Subcutaneous abdominal adipose tissue (tissue), 5 donors: Measurements from ENCODE around the gene MRPL1.
"Not testable (repeated sequence)": the region's sequence is repeated elsewhere in the genome, so short reads cannot be mapped to it uniquely, and the experiment has no call there.

Experiments used
- H3K27ac ChIP-seq: one replicate; pipeline ENCODE4 v1.7.0; 2013; ENCODE audit warnings: low read depth, mild to moderate bottlenecking, inconsistent platforms, low read length, moderate library complexity
- H3K27me3 ChIP-seq, 5 donors: one replicate each; pipeline ENCODE4 v1.7.0; 2013; ENCODE audit warnings: low read length in 5 of 5, inconsistent platforms in 1 of 5; ENCODE audit not compliant: control insufficient read depth in 5 of 5, insufficient read depth in 4 of 5
- H3K36me3 ChIP-seq, 5 donors: one replicate each; pipeline ENCODE4 v1.7.0; 2013; ENCODE audit warnings: low read length in 5 of 5; ENCODE audit not compliant: control insufficient read depth in 5 of 5, insufficient read depth in 5 of 5
- H3K4me1 ChIP-seq, 5 donors: one replicate each; pipeline ENCODE4 v1.7.0; 2013; ENCODE audit warnings: low read length in 5 of 5, mild to moderate bottlenecking in 3 of 5, moderate library complexity in 1 of 5; ENCODE audit not compliant: control insufficient read depth in 5 of 5, insufficient read depth in 5 of 5
- H3K4me3 ChIP-seq, 5 donors: one replicate each; pipeline ENCODE4 v1.7.0; 2013; ENCODE audit warnings: low read length in 5 of 5, low read depth in 1 of 5
- H3K9ac ChIP-seq, 5 donors: one replicate each; pipeline ENCODE4 v1.7.0; 2013; ENCODE audit warnings: low read length in 5 of 5, mild to moderate bottlenecking in 4 of 5, moderate library complexity in 3 of 5
- H3K9me3 ChIP-seq, 5 donors: one replicate each; pipeline ENCODE4 v1.7.0; 2013; ENCODE audit warnings: low read length in 5 of 5; ENCODE audit not compliant: control insufficient read depth in 5 of 5
- donor health status: healthy.
- donor health status: healthy.
- donor health status: healthy.
- donor health status: healthy.
- donor health status: healthy.

The MRPL1 gene

DNA sequence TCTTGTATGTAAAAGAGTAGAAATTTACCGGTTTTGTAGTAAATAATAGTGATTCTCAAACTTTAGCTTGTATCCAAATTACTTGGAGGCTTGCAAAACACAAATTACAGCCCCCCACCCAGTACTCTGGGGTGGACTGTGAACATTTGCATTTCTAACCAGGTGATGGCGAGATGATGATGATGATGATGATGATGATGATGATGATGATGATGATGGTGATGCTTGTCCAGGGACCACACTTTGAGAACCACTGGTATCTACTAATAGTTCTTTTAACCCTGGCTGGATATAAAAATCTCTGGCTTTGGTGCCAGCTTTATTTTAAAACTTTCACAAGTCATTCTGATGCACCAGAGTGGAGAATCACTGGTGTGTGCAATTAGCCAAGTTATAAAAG is 96.3 kb downstream of the MRPL1 start:
- H3K27ac ChIP-seq = no peak overlapping the region
- no peaks in the 10 kb centered on the region for H3K27me3 ChIP-seq
- no peaks in the 10 kb centered on the region for H3K9me3 ChIP-seq
- no peak overlapping the region for H3K4me3 ChIP-seq
- H3K4me1 ChIP-seq = no peaks in the 10 kb centered on the region
- no peak overlapping the region for H3K9ac ChIP-seq
- H3K36me3 ChIP-seq = peaks cover 4 to 14% (median 7%) of the 10 kb centered on the region in 5 donors

DNA sequence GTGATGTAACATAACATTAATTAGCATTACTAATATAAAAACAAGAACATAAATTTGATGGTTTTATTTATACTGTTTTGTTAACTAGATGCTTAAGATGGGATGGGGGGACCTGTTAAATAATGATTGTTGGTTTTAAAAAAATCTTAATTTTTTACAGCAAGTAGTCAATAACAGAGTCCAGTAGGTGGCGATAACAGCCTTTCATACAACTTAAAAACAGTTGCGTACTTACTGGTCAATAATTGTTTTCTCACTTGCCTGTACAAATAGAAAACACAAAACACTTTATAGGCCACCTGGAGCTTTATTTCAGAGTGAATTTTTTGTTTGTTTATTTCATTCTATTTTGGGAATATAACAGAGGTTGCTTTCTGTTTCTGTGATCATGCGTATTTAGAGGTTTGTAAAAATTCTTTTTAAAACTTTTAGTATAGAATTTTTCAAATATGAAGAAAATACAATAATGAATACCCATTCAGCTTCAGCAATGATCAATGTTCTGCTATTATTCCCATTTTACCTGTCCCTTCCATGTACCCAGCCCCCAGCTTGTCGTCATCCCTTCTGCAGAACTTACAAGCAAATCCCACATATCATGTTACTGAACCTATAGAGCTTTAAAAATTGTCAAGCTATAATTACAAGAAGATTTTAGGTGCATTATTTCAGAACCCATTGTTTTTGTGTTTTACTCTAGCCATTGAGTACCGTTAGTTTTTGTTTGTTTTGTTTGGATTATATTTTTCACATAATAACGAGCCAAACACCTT is 97.1 kb downstream of the MRPL1 start:
- Histone ChIP-seq H3K4me1 (no peaks in the 10 kb centered on the region), H3K9me3 (no peaks in the 10 kb centered on the region), H3K27me3 (no peaks in the 10 kb centered on the region), H3K9ac (no peak overlapping the region), H3K36me3 (peaks cover 0 to 7% (median 3%) of the 10 kb centered on the region in 5 donors), H3K27ac (no peak overlapping the region), H3K4me3 (no peak overlapping the region)

DNA sequence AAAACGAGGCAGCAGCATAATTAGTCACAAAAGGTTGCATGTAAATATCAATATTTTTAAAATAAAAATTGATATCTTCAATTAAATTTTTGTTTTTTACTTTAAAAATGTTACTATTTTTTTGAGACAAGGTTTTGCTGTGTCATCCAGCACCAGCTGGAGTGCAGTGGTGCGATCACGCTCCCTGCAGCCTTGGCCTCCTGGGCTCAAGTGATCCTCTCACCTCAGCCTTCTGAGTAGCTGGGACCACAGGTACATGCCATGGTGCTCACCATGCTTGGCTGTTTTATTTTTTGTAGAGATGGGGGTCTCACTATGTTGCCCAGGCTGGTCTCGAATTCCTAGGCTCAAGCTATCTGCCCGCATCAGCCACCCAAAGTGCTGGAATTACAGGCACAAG is 97.7 kb downstream of the MRPL1 start:
- Histone ChIP-seq H3K4me3 (no peak overlapping the region), H3K4me1 (no peaks in the 10 kb centered on the region), H3K36me3 (peaks cover 0 to 3% (median 0%) of the 10 kb centered on the region in 5 donors), H3K9ac (no peak overlapping the region), H3K27ac (no peak overlapping the region), H3K9me3 (no peaks in the 10 kb centered on the region), H3K27me3 (no peaks in the 10 kb centered on the region)

DNA sequence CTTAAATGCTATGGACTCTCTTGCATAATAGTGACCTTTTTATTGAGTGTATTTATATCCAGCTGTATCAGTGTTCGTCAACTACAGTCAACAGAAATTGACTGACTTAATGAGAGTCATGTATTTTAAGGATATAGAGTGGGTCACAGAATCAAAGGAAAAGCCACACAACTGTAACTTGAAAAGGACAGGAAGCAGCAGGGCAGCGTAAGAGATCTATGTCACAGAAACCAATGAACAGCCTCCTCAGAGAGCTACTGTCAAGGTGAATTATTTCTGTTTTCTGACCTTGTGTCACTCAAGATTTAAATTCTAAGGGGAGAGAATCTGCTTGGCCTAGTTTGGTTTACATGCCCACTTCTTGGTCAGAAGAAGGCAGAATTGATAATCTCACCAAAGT is 100.4 kb downstream of the MRPL1 start:
- H3K4me1 ChIP-seq = no peaks in the 10 kb centered on the region
- no peaks in the 10 kb centered on the region for H3K27me3 ChIP-seq
- H3K9me3 ChIP-seq = peaks cover 0 to 4% (median 2%) of the 10 kb centered on the region in 5 donors
- H3K36me3 ChIP-seq = no peaks in the 10 kb centered on the region
- no peak overlapping the region for H3K9ac ChIP-seq
- H3K4me3 ChIP-seq = no peak overlapping the region
- no peak overlapping the region for H3K27ac ChIP-seq

DNA sequence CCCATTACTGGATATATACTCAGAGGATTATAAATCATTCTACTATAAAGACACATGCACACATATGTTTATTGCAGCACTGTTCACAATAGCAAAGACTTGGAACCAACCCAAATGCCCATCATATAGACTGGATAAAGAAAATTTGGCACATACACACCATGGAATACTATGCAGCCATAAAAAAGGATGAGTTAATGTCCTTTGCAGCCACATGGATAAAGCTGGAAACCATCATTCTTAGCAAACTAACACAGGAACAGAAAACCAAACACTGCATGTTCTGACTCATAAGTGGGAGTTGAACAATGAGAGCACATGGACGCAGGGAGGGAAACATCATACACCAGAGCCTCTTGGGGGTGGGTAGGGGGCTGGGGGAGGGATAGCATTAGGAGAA is 111.0 kb downstream of the MRPL1 start:
- not testable (repeated sequence) for H3K4me1 ChIP-seq, H3K36me3 ChIP-seq, H3K9me3 ChIP-seq, H3K27ac ChIP-seq, H3K4me3 ChIP-seq, H3K27me3 ChIP-seq, H3K9ac ChIP-seq

DNA sequence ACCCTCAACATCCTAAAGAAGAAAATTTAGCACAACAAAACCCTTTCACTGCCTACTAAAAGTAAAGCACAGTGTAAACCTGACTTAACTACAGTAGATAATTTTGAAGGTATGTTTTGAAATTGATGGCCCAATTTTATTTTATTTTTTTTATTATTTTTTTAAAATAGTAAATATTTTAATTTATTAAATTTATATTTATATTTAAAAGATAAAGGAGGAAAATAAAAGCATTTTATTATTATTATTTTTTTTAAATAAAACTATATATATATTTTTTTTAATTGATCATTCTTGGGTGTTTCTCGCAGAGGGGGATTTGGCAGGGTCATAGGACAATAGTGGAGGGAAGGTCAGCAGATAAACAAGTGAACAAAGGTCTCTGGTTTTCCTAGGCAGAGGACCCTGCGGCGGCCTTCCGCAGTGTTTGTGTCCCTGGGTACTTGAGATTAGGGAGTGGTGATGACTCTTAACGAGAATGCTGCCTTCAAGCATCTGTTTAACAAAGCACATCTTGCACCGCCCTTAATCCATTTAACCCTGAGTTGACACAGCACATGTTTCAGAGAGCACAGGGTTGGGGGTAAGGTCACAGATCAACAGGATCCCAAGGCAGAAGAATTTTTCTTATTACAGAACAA is 120.4 kb downstream of the MRPL1 start:
- not testable (repeated sequence) for H3K9me3 ChIP-seq, H3K4me3 ChIP-seq, H3K36me3 ChIP-seq, H3K4me1 ChIP-seq, H3K9ac ChIP-seq, H3K27me3 ChIP-seq, H3K27ac ChIP-seq

DNA sequence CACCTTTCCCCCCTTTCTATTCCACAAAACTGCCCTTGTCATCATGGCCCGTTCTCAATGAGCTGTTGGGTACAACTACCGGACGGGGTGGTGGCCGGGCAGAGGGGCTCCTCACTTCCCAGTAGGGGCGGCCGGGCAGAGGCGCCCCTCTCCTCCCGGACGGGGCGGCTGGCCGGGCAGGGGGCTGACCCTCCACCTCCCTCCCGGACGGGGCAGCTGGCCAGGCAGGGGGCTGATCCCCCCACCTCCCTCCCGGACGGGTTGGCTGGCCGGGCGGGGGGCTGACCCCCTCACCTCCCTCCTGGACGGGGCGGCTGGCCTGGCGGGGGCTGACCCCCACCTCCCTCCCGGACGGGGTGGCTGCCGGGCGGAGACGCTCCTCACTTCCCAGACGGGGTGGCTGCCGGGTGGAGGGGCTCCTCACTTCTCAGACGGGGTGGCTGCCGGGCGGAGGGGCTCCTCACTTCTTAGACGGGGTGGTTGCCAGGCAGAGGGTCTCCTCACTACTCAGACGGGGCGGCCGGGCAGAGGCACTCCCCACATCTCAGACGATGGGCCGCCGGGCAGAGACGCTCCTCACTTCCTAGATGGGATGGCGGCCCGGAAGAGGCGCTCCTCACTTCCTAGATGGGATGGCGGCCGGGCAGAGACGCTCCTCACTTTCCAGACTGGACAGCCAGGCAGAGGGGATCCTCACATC is 121.1 kb downstream of the MRPL1 start:
- H3K27me3 ChIP-seq, H3K9me3 ChIP-seq, H3K36me3 ChIP-seq, H3K4me1 ChIP-seq, H3K4me3 ChIP-seq, H3K27ac ChIP-seq, H3K9ac ChIP-seq: not testable (repeated sequence)

DNA sequence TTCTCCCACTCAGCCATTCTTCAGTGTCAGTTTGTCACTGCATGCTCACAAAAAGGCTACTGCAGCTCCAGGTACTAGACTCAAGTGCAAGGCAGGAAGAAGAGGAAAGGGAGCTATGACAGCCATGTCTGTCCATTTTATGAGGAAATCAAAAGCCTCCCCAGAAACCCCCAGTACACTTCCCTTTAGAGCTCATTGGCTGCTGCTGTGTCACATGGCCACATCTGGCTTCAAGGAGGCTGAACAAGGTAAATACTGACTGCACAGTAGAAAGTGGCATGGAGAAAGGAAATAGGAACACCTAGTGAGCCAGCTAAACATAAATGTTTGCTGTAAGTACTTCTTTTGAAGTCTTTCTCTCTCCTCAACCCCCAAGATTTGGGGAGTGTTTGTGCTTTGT is 127.3 kb downstream of the MRPL1 start:
- no peaks in the 10 kb centered on the region for H3K27me3 ChIP-seq
- no peaks in the 10 kb centered on the region for H3K4me1 ChIP-seq
- no peak overlapping the region for H3K27ac ChIP-seq
- H3K36me3 ChIP-seq = no peaks in the 10 kb centered on the region
- no peak overlapping the region for H3K9ac ChIP-seq
- no peaks in the 10 kb centered on the region for H3K9me3 ChIP-seq
- no peak overlapping the region for H3K4me3 ChIP-seq

DNA sequence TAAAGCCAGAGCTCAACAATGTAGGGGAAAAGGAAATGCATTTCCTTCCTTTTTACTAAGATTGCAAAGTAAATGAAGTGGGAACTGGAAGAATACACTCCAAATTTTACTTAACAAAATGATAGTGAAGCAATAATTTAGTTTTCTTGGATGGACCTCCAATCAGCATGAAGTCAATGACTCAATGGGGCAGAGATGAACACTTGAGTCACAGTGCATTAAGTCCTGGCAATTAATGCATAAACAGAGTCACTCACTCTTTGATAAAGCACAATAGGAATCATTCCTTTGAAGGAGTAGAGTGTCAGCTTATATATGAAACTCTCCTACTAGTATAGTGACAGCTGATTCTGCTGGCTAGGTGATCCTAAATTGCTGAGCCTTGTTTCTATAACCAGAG is 127.8 kb downstream of the MRPL1 start:
- no peak overlapping the region for H3K27ac ChIP-seq
- no peaks in the 10 kb centered on the region for H3K36me3 ChIP-seq
- H3K4me1 ChIP-seq = no peaks in the 10 kb centered on the region
- no peak overlapping the region for H3K9ac ChIP-seq
- no peak overlapping the region for H3K4me3 ChIP-seq
- H3K27me3 ChIP-seq = no peaks in the 10 kb centered on the region
- H3K9me3 ChIP-seq = no peaks in the 10 kb centered on the region

DNA sequence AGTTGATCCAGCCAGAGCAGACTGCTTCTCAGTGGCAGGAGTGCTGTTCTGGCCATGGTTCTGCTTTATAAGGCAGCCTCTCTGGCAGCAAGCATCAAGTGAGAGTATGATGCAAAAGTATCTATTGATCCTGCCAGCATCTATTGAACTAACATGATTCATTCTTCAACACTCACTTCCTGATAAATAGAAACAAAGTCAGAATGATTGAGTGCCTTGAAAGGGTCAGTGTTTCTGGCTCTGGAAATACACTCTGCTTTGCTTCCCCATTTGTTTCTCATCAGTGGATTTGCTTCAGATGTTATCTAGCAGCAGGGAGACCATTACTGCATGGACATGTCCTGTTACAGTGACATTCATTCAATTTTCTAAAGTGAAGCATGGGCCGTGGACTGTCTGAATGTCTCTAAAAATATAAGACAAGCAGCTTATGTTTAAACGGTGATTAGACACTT is 128.3 kb downstream of the MRPL1 start:
- Histone ChIP-seq H3K27me3 (no peaks in the 10 kb centered on the region), H3K9ac (no peak overlapping the region), H3K4me3 (no peak overlapping the region), H3K27ac (no peak overlapping the region), H3K9me3 (no peaks in the 10 kb centered on the region), H3K4me1 (no peaks in the 10 kb centered on the region), H3K36me3 (no peaks in the 10 kb centered on the region)
